SIG-M5 (cell line): ENCODE measurements around the gene B9D2.

Source experiments
- DNase-seq: peaks from one replicate; lab custom pipeline; 2025; lab: John Stamatoyannopoulos, UW

B9D2 gene

DNA sequence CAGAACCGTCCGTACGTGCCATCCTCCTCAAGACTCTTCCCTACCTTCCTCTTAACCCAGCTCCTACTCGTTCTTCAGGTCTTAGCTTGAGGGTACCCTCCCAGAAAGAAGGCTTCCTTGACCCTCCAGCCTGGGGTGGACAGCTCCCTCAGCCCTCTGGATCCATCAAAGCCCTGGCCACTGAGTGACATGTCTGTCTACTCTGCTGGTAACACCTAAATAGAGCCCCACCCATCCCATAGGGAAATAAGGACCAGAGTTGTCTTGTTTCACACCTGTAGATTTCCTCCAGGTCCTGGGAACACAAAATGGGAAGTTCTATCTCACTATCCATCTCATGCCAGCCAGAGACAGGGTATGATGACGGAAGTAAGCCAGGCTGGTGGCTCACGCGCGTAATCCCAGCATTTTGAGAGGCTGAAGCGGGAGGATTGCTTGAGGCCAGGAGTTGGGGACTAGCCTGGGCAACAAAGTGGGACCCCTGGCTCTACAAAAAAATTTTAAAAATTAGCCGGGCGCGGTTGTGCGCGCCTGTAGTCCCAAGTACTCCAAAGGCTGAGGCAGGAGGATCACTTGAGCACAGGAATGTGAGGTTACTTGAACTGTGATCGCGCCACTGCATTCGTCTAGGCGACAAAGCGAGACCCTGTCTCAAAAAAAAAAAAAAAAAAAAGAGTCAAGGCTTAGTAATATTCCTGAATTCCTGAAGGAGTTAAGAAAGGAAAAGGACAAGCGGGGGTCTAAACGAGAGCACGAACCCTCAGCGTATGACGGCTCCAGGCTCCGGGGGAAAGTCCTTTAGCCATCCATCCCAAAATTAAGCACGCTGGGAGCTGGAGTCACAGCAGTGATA is 54.5 kb downstream of the B9D2 start:
- DNase-seq = no peak

DNA sequence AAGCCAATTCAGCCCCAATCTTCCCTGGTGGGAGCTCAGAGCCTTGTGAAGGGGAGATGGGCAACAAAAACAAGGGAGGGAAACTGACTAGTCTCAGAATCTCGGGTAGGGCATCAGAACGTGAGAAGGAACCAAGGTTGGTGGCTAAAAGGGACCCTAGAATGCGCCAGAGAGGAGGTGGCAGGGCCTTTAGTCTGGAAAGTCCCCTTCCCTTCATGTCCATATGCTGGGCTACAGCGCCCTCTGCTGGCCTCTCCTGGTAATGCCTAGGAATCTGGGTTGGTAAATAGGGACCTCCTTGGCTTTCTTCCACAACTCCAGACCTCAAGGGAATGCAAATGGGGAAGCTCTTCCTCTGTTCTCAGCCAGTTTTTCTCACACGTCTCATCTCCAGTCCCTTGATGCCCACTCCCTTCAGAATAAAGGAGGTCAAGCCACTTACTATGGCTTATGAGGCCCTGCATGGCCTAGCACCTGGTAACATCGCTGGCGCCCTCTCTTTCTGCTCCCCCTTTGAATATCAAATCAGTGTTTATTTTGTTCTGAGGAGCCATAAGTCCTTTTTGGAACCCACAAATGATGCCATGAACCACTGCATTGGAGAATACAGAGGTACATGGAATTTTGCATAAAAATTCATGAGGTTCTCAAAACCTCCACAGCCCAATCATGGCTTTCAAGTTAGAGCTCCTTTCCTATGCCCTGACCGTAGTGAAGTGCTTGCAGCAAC is 55.3 kb downstream of the B9D2 start:
- DNase-seq = no peak

DNA sequence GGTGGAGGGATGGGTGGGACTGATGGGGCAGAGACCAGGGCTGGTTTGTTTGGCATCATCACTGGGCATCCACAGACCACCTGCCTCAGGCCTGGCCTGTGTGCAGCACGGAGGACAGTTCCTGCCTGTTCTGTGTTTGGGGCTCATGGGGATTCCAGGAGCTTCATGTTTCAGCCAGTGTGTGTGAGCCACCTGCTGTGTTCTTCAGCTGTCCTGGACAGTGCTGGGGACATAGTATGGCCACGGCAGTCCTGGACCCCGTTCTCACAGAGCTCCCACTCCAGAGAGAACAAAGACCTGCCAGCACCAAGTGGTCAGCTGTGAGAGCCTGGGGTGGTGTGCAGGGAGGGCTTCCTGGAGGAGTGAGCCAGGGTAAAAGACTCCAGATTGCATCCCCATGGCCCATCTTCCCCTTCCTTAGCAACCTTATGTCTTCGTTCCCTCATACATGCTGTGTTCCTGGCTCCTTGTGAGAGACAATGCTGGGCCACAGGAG is 55.9 kb downstream of the B9D2 start:
- no peak for DNase-seq

DNA sequence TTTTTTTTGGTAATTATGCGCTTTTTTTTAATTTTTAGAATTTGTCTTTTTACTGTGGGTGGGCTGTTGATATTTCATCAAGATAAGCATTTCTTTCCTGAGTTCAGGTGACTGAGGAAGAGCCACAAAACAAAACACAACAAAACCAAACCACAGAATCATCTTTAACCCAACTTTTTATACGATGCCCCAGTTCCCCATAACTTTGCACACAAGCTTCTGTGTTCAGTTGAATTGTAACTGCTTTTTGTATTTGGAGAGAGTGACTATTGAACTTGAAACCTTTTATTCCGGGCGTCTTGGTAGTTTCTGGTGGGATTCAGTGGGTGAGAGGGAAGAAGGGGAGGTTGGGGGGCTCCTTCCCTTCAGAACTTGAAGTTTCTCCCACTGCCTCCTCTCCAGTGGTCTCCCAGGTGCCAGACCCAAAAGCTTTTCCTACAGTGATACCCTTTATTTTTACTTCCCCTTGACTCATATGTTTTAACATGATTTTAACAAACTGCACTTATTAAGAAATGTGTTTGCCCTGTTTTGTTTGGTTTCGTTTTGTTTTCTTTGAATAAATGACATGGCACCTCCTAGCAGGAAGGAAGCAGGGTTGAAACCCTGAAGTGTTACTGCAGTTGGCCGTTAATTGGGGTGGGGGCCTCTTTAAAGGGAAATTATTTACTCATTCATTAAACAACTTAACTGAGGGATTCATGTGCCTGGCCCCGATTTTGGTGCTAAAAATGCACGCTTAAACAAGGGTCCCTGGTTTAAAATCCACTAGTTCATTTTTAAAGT is 56.7 kb downstream of the B9D2 start:
- no peak for DNase-seq

DNA sequence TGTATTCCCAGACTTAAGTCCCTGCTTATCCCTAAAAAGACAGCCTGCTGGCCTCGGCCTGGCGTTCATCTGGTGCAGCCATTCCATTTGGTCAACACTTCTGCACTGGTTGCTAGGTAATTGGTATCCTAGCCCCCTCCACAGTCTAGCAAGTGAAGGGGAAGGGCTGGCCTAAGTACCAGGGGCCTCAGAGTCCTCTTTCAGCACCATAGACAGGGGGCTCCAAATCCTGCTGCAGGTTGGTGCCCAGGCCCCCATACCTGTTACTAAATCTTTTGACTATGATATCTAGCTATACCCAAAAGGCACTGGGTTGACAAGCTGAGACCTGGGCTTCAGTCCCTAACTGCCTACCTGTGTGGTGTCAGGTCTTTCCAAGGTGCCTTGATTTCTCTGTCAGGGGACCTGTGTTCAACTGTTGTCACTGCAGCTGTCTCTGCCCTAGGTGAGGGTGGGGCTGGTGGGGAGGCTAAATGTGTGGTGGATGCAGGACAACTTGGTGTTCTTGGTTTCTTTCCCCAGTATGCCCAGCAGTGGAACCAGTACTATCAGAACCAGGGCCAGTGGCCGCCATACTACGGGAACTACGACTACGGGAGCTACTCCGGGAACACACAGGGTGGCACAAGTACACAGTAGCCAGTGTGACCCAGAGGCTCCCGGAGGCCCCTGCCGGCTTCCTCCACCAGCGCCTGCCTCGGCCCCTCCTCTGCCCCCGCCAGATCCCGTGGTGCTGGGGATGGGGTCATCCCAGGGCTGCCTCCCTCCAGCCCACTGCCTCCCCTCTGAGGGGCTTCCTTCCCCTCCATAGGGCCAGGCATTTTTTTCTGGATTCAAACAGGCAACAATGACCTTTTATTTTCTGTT is 57.8 kb downstream of the B9D2 start:
- DNase-seq = no peak

DNA sequence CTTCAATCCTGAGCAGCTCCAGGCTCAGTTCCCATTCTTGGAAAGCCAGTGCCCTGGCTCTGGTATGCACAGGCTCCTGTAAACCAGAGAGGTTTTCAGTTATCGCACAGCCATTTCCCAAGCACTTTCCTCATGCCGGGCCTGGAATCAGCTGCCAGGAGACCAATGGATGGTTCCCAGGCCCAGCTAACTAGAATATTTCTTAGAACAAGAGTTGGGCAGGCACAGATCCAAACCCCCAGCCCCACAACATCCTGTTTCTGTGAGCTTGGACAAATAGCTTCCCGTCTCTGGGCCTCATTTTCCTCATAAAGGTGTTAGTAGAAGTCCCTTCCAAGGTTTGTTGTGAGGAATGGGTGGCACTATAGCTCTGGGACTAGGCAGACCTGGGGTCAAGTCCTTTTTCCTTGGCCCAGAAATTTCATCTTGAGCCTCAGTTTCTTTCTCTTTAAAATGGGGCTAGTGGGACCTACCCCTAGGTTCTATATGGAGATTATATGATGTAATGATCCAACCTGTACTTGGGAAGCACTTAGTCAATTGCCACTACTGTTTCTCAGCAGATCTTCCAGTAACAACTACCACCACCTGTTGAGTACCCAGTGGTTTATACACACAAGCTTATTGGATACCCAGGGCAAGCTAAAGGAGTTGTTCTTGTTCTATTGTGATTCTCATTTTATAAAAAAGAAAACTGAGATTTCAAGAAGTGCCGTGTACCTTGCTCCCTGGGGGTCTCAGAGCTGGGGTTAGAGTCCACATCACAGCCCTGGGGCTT is 59.1 kb downstream of the B9D2 start:
- no peak for DNase-seq
